GM19099 (cell line): ENCODE measurements around the gene TLK1.
A peak's percentile ranks its signal among the peaks of the same experiment; 100 is the strongest.

Experiments
- POLR2A ChIP-seq: IDR thresholded peaks from 3 replicates; pipeline ENCODE4 v1.6.1; 2011; ENCODE audit warnings: low read depth; ENCODE audit not compliant: insufficient read length; ENCODE audit errors: extremely low read depth

The TLK1 gene

GRCh38 chr2:171160119-171160955 is at the start of gene TLK1:
TLK1 (minus strand) TSS chr2:171160893; CDS start chr2:171160428, 465 bp downstream.
- peak; percentile 73 for TF ChIP-seq POLR2A

- no peak for TF ChIP-seq POLR2A
Measured at GRCh38 chr2:171210216-171210863, 49.6 kb upstream of the TLK1 start.

- no peak for TF ChIP-seq POLR2A
Measured at GRCh38 chr2:171208657-171209056, 48.0 kb upstream of the TLK1 start.

DNA sequence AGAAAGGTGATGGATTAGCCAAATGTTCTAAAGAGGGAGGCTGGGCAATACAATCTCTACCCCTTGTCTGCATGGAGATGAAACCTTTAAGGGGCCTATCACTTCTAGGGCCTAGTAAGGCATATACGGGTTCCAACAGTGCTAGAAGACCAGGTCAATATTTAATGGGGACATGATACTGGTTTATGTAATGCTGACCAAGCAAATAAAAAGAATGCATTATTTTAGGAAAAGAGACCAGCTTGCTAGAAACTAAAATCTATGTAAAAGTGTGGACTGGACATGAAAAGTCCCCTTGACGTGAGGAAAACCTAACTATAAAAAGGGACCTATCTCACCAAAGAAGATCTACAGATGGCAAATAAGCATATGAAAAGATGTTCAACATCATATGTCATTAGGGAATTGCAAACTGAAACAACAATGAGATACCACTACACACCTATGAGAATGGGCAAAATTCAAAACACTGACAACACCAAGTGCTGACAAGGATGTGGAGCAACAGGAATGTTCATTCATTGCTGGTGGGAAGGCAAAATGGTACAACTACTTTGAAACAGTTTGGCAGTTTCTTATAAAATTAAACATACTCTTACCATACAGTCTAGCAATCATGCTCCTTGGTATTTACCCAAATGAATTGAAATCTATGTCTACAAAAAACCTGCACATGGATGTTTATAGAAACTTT is 45.9 kb upstream of the TLK1 start:
- TF ChIP-seq POLR2A = no peak

DNA sequence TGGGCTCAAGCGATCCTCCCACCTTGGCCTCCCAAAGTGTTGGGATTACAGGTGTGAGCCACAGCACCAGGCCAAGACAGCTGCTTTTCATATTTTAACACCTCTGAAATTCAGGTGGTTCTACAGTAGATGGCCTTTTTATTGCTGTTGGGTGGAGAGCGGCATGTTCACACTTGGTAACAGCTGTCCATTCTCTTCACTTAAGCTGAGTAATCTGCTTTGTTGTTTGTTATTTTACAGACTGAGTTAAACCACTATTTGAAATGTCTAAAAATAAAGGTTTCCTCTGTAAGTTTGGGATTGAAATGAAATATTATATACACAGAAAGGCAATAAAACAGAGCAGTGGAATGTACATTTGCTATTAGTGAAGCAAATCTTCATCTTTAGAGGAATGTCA is 44.9 kb upstream of the TLK1 start:
- no peak for TF ChIP-seq POLR2A

GRCh38 chr2:171201767-171202166 is 41.1 kb upstream of the TLK1 start:
- no peak for TF ChIP-seq POLR2A

DNA sequence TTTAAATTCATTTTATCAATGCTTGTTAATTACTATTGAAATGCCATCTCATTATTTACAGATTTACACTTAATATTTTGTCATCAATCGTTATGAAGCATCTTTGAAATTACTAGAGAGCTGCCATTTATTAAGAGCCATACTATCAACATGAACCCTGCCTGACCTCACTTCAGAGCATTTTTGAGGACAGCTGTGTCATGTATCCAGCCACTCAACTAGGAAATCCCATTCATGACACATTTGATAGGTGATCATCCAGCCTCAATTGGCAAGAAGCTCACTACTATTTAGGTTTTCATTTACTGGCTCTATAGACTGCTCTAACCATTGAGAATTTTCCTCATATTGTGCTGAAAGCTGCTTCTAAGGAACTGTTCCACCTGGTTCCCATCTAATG is 40.6 kb upstream of the TLK1 start:
- TF ChIP-seq POLR2A = no peak

GRCh38 chr2:171200469-171200868 is 39.8 kb upstream of the TLK1 start:
- no peak for TF ChIP-seq POLR2A

GRCh38 chr2:171191021-171191420 is 30.3 kb upstream of the TLK1 start:
- no peak for TF ChIP-seq POLR2A

DNA sequence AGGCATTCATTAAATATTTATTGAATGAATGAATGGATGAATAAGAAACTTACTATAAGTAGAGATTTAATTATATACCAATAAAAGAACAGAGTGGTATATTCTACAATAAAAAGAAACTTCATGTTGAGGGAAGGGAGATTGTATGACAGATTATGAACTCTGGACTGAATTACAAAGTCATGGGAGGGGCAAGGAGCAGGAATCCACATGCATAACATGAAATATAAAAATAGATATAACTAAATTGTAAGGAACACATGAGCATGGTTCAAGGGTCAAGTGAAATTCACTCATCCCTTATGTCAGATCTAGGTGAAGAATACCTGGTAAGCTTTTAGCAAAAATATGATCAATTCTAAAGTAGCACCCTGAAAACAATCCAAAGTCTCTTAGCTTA is 27.1 kb upstream of the TLK1 start:
- no peak for TF ChIP-seq POLR2A

- no peak for TF ChIP-seq POLR2A
Measured at GRCh38 chr2:171187177-171187576, 26.5 kb upstream of the TLK1 start.

DNA sequence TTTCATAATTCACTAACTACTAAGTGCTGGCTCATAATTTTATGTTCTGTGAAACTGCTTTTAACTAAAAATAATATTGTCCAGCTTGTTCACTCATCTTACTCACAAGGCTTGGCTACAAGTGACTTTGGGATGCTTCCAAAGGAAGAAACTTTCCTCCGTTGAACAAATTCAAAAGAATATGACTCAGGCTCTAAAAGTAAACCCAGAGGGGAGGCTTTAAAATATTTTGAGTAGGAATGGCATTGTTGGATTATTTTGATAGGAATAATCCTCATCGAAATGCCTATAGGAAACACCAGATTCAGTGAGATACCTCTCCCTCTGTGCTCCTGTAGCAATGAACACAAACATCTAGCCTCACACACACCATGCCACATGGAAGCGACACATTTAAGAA is 25.2 kb upstream of the TLK1 start:
- TF ChIP-seq POLR2A = no peak

DNA sequence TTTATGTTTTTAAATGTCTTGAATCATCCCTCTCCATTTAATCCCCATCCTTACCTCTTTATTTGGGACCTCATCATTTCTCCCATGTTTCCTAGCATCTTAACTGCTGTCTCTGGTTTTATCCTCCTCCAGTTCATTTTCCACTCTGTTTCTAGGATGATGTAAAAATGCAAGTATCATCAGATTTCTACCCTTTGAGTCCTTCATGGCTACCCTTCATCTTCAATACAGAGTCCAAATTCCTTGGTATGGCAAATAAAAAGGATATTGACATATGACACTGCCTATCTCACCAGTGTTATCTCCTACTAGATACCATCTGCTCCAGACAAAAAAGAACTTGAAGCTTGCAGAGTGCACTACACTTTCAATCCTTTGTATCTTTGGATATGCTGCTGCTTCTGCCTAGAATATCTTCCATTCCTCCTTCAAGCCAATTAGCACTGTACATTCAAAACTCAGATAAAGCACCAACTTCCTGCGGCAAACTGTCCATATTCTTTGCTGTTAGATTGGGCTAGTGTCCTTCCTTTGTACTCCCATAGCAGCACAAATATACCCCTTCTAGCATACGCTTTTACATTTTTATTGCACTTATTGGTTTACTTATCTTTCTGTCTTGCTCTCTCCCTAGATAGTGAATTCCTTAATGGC is 24.6 kb upstream of the TLK1 start:
- no peak for TF ChIP-seq POLR2A

- TF ChIP-seq POLR2A = no peak
Measured at GRCh38 chr2:171181064-171182049, 20.7 kb upstream of the TLK1 start.
